NB4 (cell line): ENCODE data around the gene ADGRB3.

ENCODE experiments used
- DNase-seq: peaks from one replicate; pipeline ENCODE4 v3.0.0; 2010; ENCODE audit warnings: low read depth
- H3K4me3 ChIP-seq: one replicate; pipeline ENCODE4 v1.5.1; 2011; ENCODE audit warnings: mild to moderate bottlenecking, low read depth, low read length, moderate library complexity
- MYC ChIP-seq: IDR thresholded peaks from 2 replicates; pipeline ENCODE4 v1.6.1; 2011; ENCODE audit warnings: low read depth, low read length
- POLR2A ChIP-seq: IDR thresholded peaks from 2 replicates; pipeline ENCODE4 v1.6.1; 2011; ENCODE audit warnings: mild to moderate bottlenecking; ENCODE audit not compliant: insufficient read length; ENCODE audit errors: extremely low read depth
- TF ChIP-seq, protein P1 (sequence below): IDR thresholded peaks from 2 replicates; pipeline ENCODE4 v1.6.1; 2011; ENCODE audit warnings: low read depth, low read length
- TF ChIP-seq, protein P2 (sequence below): IDR thresholded peaks from one replicate; pipeline ENCODE4 v1.5.1; 2012; ENCODE audit warnings: low read depth, low read length

ADGRB3 gene

DNA sequence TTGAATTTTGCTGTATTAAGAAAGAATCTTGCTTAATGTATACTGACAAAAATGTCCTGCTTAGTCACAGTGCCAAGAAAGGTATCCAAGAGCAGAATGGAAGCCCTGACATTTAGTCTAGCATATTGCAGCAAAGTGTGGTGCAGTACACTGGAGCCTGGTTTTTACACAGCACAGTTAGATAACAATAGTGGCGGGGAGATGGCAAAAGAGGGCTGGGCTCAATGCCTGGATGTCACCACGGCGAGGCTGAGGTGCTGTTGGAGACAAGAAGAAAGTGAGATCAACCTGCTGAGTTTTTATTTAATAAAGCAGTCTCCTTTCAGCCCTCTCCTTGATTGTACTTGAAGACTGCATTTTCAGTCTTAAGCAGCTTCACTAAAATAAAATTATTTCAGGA, 735.7 kb downstream of the ADGRB3 start:
- H3K4me3 ChIP-seq = no peak overlapping the region
- DNase-seq = no peak
- TF ChIP-seq MYC (no peak), POLR2A (no peak)
- TF ChIP-seq, protein P1, sequence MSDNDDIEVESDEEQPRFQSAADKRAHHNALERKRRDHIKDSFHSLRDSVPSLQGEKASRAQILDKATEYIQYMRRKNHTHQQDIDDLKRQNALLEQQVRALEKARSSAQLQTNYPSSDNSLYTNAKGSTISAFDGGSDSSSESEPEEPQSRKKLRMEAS = no peak
- TF ChIP-seq, protein P2, sequence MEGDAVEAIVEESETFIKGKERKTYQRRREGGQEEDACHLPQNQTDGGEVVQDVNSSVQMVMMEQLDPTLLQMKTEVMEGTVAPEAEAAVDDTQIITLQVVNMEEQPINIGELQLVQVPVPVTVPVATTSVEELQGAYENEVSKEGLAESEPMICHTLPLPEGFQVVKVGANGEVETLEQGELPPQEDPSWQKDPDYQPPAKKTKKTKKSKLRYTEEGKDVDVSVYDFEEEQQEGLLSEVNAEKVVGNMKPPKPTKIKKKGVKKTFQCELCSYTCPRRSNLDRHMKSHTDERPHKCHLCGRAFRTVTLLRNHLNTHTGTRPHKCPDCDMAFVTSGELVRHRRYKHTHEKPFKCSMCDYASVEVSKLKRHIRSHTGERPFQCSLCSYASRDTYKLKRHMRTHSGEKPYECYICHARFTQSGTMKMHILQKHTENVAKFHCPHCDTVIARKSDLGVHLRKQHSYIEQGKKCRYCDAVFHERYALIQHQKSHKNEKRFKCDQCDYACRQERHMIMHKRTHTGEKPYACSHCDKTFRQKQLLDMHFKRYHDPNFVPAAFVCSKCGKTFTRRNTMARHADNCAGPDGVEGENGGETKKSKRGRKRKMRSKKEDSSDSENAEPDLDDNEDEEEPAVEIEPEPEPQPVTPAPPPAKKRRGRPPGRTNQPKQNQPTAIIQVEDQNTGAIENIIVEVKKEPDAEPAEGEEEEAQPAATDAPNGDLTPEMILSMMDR = no peak

DNA sequence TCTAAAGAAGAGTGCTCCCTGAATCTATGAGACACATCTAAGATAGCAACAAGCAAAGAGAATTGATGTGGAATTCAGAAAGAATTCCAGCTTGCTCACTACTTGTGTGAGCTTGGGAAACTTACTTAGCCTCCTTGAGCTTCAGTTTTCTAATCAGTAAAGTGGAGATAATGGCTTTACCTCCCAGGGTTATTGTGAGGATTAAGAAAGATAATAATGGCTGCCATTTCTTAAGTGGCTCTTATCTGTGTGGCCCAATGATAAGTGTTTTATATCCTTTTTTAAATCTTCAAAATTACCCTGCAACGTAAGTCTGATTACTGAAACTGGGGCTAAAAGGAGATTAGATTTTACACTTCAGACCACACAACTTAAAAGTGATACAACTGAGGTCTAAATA, 743.2 kb downstream of the ADGRB3 start:
- TF ChIP-seq MYC (no peak), POLR2A (no peak)
- TF ChIP-seq, protein P1 = no peak
- TF ChIP-seq, protein P2 = no peak
- H3K4me3 ChIP-seq = no peak overlapping the region
- no peak for DNase-seq

DNA sequence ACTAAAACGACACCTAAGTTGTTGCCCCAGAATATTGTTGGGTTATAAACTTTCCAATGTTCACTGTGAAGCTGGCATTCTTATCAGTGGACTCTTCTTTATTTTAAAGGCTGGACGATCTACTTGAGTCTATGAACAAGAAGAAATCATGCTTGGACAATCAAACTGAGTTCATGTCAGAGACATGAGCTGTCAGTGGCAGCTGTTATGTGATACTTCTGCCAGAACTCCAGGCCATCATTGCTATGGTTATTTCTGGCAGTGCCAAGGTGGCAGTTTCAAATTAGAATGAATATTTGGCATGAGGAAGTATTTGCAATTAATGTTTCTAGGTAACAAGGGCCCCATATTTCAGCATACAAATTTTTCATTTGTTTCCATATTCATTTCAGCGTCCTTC, 744.4 kb downstream of the ADGRB3 start:
- TF ChIP-seq, protein P2 = no peak
- TF ChIP-seq, protein P1 = no peak
- TF ChIP-seq POLR2A = no peak
- TF ChIP-seq MYC = no peak
- no peak for DNase-seq
- no peak overlapping the region for H3K4me3 ChIP-seq

DNA sequence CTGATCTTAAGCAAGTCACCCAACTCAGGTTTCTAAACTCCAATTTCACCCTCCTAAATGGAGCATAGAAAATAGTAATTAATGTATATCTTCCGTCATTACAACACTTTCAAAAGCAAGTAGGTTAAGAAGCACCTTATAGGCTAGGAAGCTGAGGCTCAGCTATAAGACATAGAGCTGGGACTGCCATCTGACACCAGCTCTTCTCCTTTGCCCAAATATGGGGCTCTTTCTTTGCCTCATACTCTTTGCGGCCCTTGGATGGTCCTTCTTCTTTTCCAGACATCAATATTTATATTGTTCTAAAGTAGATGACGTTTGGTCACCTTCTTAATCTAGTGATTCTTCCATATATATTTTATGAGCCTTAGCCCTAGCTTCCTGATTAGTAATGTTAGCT, 748.5 kb downstream of the ADGRB3 start:
- TF ChIP-seq POLR2A (no peak), MYC (no peak)
- TF ChIP-seq, protein P1 = no peak
- TF ChIP-seq, protein P2 = no peak
- H3K4me3 ChIP-seq = no peak overlapping the region
- DNase-seq = no peak

DNA sequence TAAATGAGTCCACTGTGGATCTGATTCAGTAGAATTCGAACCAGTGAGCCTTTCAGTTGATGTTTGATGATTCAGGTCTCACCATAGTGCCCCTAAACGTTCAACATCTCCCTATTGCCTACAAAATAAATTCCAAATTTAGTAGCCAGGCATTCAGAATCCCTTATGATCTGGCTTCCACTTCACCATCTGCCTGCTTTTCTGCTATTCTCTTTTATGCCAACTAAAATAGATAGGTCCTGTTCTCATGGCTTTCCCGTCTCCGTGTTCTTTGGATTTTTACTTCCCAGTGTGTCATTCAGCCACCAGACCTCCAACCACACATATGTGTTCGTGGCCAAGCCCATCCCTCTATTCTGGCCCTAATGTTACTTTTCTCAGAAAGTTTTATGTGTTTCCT, 751.3 kb downstream of the ADGRB3 start:
- TF ChIP-seq POLR2A (no peak), MYC (no peak)
- TF ChIP-seq, protein P2 = no peak
- TF ChIP-seq, protein P1 = no peak
- DNase-seq = no peak
- no peak overlapping the region for H3K4me3 ChIP-seq

DNA sequence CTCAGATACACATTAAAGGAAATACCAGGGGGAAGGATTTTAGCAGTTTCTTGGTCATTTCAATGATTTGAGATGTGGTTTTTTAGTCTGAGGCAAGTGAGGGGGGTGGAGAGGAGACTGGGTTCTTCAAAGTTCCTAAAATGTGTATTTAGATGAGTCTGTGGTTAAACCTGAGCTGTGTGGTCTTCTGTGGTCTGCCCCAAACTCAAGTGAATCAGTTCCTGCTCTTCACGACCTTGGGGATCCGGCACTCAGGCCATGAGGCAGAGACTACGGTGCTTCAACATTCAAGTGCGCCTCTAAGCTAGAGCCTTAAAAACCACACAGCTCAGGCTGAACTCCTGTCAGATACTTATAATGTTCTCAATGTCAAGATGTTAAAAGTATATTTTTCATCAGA, 755.0 kb downstream of the ADGRB3 start:
- TF ChIP-seq, protein P2 = no peak
- TF ChIP-seq MYC (no peak), POLR2A (no peak)
- TF ChIP-seq, protein P1 = no peak
- peak; percentile 18 for DNase-seq
- no peak overlapping the region for H3K4me3 ChIP-seq
